Fibroblast of peridontal ligament (primary cell): ENCODE data around the gene MIOX.

Source experiments
- DNase-seq: peaks from one replicate; pipeline ENCODE4 v3.0.0-alpha.2; 2010; ENCODE audit errors: extremely low read depth

Gene MIOX

DNA sequence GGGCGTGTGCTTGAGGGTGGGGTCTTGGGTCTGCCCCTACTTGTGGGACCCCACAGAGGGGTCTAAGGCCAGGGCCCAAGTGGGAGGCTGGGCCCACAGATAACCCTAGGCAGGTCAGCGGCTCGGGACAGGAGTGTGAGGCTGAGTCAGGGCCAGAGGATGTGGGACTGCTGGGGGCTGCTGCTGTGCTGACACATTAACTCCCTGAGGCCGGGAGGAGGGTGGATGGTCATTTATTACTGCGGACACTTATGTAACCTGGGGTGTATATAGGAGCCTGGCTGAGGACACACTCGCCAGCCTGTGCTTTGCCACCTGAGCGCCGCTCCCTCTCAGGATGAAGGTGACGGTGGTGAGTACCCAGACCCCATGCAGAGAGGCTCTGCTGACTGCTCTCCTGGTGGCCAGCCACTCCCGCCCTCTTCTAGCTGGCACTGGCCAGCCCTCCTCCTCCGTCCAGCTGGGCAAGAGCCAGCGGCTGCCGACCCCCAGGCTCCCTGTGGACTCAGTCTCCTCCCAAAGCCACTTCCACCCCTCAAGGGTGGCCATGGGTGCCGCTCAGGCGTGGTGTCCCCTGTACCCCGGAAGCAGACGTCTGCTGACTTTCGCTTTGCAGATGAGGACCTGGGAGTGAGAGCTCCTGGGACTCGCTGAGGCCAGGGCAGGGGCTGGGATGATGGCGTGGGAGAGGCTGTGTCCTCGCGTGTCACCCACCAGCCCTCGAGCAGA is at the start of gene MIOX:
MIOX (plus strand) TSS at position 299 of the 729 bp plus-strand sequence; CDS start at position 338, 39 bp downstream.
- DNase-seq: no peak

DNA sequence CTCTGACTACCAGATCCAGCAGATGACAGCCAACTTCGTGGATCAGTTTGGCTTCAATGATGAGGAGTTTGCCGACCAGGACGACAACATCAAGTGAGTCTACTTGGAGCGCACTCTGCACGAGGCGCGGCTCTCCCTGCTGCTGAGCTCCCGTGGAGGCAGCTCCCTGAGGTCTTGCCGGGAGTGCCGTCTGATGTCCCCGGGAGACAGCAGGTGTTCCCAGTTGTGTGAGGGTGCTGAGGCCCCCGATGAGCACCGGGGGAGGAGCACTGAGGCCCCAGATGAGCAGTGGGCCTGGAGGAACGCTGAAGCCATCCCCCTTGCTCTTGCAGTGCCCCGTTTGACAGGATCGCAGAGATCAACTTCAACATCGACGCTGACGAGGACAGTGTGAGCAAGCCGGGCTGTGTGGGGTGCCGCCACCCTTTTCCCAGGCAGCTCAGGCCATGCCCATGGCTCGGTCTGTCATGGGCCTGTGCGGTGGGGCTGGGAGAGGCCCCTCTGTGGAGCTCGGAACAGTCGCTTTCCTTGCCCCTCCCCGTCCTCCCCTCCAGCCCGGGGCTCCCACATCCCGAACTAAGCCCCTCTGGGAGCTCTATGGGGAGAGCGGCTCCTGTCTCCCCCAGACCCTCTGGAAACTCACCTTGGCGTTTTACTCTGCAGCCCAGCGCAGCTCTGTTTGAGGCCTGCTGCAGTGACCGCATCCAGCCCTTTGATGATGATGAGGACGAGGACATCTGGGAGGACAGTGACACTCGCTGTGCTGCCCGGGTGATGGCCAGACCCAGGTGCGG is 49.0 kb upstream of the MIOX start:
- DNase-seq: no peak

DNA sequence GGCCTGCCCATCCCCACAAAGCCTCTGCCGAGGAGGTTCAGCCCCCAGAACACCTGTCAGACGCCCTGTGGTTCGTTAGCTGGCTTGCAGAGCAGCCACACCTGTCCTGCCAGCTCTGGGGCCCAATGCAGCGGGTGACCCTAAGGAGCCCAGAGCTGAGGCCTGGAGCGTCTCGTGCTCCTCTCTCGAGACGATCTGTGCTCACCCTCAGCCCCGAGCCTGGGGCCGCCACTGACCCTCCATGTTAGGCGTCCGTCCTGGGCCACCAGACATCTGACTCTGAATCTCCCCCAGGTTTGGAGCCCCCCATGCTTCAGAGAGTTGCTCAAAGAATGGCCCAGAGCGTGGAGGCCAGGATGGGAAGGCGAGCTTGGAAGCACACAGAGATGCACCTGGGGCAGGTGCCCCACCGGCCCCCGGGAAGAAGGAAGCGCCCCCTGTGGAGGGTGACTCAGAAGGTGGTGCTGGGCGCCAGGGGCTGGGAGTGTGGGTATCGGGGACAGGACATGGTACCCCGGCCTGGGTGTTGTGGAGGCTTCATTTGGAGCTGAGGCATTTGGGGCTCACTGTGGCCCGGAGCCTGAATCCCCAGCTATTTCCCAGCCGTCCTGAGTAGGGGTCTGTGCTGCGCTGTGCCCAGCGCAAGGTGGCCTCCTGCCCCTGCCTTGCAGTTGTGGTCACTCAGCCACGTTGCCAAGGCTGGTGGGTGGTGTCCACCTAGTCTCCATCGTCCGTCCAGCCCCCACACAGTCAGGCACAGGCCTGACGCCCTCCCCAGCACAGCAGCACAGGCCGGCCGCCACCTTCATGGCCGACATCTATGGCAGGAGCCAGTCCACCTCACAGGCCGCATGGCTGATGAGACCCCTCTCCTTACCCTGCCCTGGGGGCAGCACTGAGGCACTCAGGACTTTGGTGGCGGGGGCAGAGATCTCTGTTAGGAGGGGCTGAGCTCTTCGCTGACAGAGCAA is 48.1 kb upstream of the MIOX start:
- DNase-seq: no peak

DNA sequence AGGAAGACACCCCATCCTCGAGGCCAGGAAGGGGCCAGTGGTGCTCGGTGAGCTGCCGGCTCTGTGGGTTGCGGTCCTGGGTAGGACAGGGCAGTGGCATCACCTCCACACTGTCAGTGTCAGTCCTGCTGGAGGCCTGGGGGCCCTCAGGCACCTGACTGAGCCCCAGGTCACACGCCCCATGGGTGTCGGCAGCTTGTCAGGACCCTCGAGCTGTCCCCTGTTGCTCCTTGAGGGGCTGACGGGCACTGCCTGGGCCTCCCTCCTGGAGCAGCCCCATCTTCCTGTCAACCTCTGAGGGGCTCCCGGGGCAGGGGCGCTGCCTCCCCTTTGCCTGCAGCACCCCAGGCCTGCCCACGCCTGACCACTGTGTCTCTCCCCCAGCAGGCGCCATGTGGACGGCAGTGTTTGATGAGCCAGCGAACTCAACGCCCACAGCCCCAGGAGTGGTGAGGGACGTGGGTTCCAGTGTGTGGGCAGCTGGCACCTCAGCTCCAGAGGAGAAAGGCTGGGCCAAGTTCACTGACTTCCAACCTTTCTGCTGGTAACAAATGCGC is 47.3 kb upstream of the MIOX start:
- DNase-seq: no peak

DNA sequence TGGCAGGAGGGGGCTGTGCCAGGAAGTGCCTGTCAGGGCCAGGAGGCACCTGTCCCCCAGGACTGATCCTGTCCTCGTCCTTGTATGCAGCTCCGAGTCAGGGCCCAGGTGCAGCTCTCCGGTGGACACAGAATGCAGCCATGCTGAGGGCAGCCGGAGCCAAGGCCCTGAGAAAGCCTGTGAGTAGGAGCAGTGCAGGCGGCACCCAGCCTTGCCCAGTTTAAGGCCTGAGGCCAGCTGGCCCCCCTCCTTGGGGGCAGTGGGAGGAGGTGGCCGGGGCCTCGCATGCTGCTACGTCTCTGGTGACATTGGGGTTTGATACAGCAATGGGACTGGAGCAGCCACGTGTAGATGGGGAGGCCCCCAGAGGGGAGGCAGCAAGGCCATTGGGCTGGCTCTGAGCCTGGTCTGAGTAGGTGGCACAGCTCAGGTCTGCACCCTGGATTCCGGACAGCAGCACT is 46.8 kb upstream of the MIOX start:
- no peak for DNase-seq

- DNase-seq: no peak
Measured at GRCh38 chr22:50440544-50441249, 46.0 kb upstream of the MIOX start.

DNA sequence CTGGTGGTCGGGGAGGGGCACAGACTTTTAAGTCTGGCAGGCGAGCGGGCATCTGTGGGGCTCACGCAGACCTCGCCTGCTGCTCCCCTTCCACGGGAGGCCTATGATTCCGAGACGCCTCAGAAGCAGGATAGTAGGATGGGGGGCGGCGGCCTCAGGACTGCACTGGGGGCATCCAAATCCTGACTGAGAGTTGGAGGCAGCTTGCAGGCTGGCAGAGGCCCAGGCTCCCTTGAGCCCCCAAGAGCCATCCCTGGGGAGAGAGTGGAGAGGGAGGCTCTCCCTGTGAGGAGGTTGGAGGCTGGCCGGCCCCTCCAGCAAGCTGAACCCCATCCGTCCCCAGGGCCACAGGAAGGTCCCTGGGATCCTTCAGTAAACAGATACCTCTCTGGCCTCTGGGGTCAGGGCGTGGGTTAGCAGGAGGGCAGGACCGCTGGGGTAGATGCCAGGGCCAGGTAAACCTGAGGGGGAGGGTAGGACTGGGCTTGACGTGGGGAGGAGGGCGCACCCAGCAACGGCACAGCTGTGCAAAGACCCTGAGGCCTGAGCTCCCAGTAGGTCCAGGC is 45.1 kb upstream of the MIOX start:
- no peak for DNase-seq

DNA sequence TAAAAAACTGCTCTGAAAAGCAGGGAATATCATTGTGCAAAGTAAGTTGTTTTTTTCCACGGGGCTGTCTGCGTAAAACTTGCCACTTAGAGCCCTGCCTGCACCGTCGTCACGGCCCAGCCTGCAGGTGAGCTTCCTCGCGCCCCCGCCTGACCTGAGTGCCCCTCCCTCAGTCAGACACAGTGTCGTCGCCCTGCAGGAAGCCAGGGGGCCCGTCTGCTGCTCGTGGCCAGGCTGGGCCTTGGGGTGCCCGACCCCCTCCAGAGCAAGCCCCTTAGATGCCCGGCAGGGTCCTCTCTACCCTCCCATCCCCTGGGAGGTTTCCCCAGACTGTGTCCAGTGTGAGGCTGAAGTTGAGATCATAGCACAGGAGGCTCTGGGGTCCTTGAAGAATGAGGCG is 43.5 kb upstream of the MIOX start:
- no peak for DNase-seq

- no peak for DNase-seq
Measured at GRCh38 chr22:50443801-50444625, 42.6 kb upstream of the MIOX start.

DNA sequence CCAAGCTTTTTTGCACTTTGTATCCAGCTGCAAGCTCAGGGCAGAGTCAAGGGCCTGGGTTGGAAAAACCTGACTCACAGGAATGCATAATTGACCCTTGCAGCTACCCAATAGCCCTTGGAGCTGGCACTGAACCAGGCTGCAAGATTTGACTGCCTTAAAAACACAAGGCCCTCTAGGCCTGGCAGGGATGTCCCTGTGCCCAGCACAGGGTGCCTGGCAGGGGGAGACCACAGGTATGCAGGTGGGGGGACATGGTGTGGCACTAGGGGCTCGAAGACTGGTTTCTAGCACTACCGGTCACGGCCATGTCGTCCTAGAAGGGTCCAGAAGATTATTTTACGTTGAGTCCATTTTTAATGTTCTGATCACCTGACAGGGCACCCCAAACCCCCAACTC is 42.0 kb upstream of the MIOX start:
- peak; percentile 82 for DNase-seq

GRCh38 chr22:50445071-50445879 is 41.4 kb upstream of the MIOX start:
- DNase-seq: no peak

GRCh38 chr22:50445880-50446707 is 40.6 kb upstream of the MIOX start:
- DNase-seq: no peak

- no peak for DNase-seq
Measured at GRCh38 chr22:50446708-50447575, 39.7 kb upstream of the MIOX start.

- no peak for DNase-seq
Measured at GRCh38 chr22:50447576-50448551, 38.8 kb upstream of the MIOX start.

GRCh38 chr22:50452649-50453048 is 34.0 kb upstream of the MIOX start:
- DNase-seq: no peak

DNA sequence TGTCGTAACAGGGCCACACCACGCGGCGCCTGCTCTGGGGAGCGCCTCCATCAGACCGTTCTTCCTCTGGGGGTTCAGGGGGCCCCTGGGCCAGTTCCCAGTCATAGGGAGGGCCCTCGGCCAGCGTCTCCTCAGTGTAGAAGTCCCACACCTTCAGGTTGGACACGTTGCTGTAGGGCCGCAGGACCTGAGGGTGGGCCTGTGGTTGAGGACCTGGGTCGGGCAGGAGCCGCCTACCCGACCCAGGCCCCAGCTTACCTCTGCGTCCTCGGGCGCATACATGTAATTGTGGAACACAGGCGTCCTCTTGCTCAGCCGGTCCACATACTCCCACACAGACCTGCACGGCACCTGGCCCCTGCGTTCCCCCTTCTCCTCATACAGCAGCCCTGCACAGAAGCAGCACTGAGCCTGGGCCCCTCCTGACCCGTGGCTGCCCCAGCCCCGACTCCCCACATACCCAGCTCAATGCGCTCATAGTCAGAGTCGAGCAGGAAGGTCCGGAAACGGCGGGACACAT is 32.0 kb upstream of the MIOX start:
- no peak for DNase-seq
